HG02870 (cell line): ENCODE results near the gene FCER1G.

ENCODE experiments used
- ATAC-seq: cut with Tn5 transposase; IDR thresholded peaks from one replicate; pipeline ENCODE4 v1.9.1; 2021; ENCODE audit warnings: mild to moderate bottlenecking, moderate library complexity; ENCODE audit not compliant: unreplicated experiment

Gene FCER1G

DNA sequence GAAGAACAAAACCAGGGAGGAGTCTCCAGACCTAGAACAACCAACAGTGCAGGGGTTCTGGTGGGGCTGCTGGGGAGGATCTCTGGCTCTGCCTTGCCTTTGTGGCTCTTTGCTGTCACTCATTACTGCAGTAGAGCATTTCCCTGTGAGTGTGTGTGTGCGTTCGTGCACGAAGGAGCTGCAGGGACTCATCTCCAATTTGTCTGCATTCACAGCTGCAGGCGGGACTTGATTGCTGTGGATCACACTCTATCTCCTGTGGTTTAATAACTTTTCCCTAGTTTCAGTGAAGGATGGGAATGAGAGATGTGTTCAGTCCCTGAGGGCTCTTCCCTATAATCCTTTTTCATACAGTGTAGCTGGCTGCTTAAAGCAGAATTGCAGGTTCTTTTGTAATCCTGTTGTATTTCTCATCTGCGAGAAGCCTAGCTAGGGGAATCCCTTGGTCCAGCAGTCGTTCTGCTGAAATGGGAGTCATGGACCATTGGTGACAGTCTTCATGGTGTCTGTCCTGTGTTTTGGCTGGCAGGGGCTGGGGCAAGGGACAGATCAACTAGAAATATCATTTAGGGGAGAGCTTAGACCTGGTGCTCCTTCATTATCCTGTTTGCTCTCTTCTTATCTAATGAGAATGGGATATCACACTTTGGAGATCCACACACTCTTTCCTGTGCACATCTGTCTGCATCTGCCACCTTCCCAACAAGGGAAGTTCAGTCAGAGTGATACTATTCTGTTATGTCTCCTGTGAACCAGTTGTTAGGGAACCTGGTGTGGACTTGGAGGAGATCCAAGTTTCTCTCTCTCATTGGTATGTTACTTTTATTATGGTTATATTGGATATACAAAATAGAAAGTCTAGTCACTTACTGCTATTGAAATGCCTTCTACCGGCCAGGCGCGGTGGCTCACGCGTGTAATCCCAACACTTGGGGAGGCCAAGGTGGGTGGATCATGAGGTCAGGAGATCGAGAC, 46.5 kb downstream of the FCER1G start:
- no peak for ATAC-seq

DNA sequence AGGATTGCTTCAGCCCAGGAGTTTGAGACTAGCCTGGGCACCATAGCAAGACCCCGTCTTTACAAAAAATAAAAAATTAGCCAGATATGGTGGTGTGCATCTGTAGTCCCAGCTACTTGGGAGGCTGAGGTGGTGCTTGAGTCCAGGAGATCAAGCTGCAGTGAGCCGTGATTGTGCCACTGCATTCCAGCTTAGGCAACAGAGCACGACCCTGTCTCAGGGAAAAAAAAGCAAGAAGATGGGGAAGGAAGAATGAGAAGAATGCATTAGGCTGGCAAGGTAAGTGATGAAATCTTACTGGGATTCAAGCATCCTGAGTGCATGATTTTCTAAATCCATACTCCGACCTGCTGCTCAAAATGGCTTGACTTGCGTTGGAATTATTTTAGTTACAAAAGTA, 50.2 kb downstream of the FCER1G start:
- no peak for ATAC-seq

DNA sequence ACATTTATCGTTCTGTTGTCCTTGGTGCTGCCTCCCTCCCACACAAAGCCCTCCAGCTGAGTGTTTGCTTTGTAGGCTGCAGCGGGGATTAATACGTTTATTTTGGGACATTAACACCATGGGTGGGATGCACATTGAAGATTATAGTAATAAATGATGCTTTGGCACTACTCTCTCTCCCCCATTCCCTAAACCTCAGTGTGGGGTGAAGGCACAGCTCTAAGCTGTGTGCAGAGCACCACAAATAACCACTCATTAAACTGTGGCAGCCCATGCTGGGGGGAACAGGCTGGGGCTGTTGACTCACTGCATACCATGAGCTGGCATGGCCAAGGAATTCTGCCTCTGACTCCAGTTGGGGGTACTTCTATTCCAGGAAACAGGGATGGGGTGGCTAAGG, 51.1 kb downstream of the FCER1G start:
- no peak for ATAC-seq

DNA sequence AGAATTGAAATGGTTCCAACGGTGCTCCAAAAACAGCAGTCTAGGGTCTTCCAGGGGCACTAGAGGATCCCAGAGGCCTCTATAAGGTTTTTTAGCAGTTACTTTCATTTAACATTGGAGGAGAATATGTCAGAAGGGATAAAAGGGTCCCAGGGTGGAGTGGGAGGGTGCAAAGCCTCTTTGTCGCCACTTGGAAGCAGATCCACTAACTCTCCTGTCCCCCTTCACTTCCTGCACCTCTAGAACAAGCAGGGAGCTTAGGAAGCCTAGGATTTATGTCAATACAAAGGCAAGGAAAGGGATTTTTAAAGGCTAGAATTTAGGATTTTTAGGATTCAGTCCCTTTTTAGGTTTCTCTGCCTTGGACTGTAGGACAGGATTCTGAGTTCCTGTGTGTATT, 51.7 kb downstream of the FCER1G start:
- ATAC-seq, result no peak

DNA sequence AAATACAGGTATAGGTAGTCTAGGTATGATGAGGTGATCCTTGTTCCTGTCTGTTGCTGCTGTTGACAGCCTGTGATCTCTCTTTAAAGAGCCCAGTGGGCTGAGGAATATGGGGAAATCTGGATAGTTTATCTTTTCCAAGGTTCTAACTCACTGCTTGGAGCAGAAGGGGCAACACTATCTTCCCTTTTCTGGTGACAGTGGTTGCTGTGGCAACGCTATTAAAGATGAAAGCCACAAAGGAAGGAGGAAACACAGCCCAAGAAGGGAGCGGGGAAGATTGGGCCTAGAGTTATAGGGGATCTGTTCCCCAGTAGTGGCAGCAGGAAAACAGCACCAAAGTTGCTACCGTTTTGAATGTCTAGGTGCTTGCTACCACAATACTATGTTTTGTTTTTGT, 52.2 kb downstream of the FCER1G start:
- no peak for ATAC-seq
